K562 (cell line): ENCODE results near the gene FUT8. TPM values are rescaled to one million over a fixed set of nuclear protein-coding genes. Genes with fewer than 3 reads are reported as not detected.

ENCODE experiments used
- ATAC-seq: fragments of 200-7000 bp; cut with Tn5 transposase; 3 replicates; pipeline ENCODE4 v1.9.1; 2020; ENCODE audit warnings: moderate library complexity
- BruUV-seq: library from RNA; stranded (reverse); fragments of 400-500 nt; replicated peaks from 2 replicates; lab custom pipeline; 2021; lab: Mats Ljungman, UMichigan
- CTCF ChIA-PET: fragments of 300-600 bp; formaldehyde crosslinking; extraction: SDS; loops from one replicate; lab custom pipeline; 2021; ENCODE audit warnings: low intra/inter-chr PET ratio; lab: Yijun Ruan, JAX
- POLR2A ChIA-PET: fragments of 300-600, 350-650 bp; sonication (Branson Sonifier 250); formaldehyde crosslinking; extraction: SDS; loops from one replicate; lab custom pipeline; 2021; ENCODE audit warnings: antibody characterized with exemption, inconsistent platforms; lab: Yijun Ruan, JAX
- DNase-seq, 4 experiments: peaks; one replicate each; pipeline versions ENCODE4 v3.0.0 to v3.0.0-alpha.2; 2011 to 2018; ENCODE audit warnings: low spot score in 3 of 4, mixed read lengths in 3 of 4; ENCODE audit errors: extremely low read depth in 1 of 4
- FAIRE-seq: peaks from 2 replicates; lab custom pipeline; 2011; peaks lifted over from hg19 to GRCh38; lab: Jason Lieb, UNC
- H2AFZ ChIP-seq: 2 replicates; pipeline ENCODE4 v1.6.0; 2011; ENCODE audit warnings: low read depth, low read length, control low read depth, inconsistent platforms
- H3K27ac ChIP-seq: fragments of 200-600 bp; 3 replicates; pipeline ENCODE4 v1.8.0; 2011; ENCODE audit warnings: low read depth, mild to moderate bottlenecking, control low read depth, inconsistent platforms, low read length, moderate library complexity, mixed read lengths; ENCODE audit errors: extremely low read depth
- H3K27me3 ChIP-seq, 2 experiments: fragments of 300-600 bp in 1 of 2; 2 replicates in 1 of 2; 3 replicates in 1 of 2; pipeline versions ENCODE4 v1.6.0 to v1.8.0; 2011; ENCODE audit warnings: inconsistent platforms in 2 of 2, low read length in 2 of 2, mild to moderate bottlenecking in 1 of 2, mixed read lengths in 1 of 2, moderate library complexity in 1 of 2; ENCODE audit not compliant: control insufficient read depth in 2 of 2, insufficient read depth in 2 of 2
- H3K36me3 ChIP-seq: fragments of 300-600 bp; 3 replicates; pipeline ENCODE4 v1.8.0; 2011; ENCODE audit warnings: mild to moderate bottlenecking, low read length, inconsistent platforms; ENCODE audit not compliant: control insufficient read depth, insufficient read depth
- H3K4me1 ChIP-seq, 2 experiments: fragments of 200-600 bp in 1 of 2; replicated peaks in 1 of 2; 2 replicates in 1 of 2; 3 replicates in 1 of 2; pipeline versions ENCODE4 v1.5.1 to v1.8.0; 2011; ENCODE audit warnings: inconsistent platforms in 2 of 2, low read length in 2 of 2, mild to moderate bottlenecking in 1 of 2, mixed read lengths in 1 of 2, moderate library complexity in 1 of 2; ENCODE audit not compliant: control insufficient read depth in 2 of 2, insufficient read depth in 2 of 2
- H3K4me2 ChIP-seq: 2 replicates; pipeline ENCODE4 v1.6.1; 2011; ENCODE audit warnings: low read length, control low read depth, inconsistent platforms, mixed read lengths; ENCODE audit not compliant: insufficient read depth
- H3K4me3 ChIP-seq: fragments of 200-600 bp; sonication (generic), shearing (Covaris generic); 2 replicates; pipeline ENCODE4 v1.5.1; 2016; ENCODE audit warnings: control low read depth, inconsistent platforms
- H3K79me2 ChIP-seq: fragments of 200-600 bp; 3 replicates; pipeline ENCODE4 v1.8.0; 2011; ENCODE audit warnings: low read length, inconsistent platforms; ENCODE audit not compliant: control insufficient read depth, insufficient read depth
- H3K9ac ChIP-seq, 2 experiments: 2 replicates each; pipeline versions ENCODE4 v1.6.0 to v1.6.1; 2011; ENCODE audit warnings: low read depth in 2 of 2, low read length in 2 of 2, control low read depth in 1 of 2, inconsistent platforms in 1 of 2, mild to moderate bottlenecking in 1 of 2, mixed read lengths in 1 of 2; ENCODE audit not compliant: insufficient read depth in 1 of 2
- H3K9me1 ChIP-seq: one replicate; pipeline ENCODE4 v1.6.0; 2011; ENCODE audit warnings: inconsistent platforms, mild to moderate bottlenecking, low read length, moderate library complexity; ENCODE audit not compliant: control insufficient read depth, insufficient read depth
- H3K9me3 ChIP-seq: replicated peaks from 2 replicates; pipeline ENCODE4 v1.5.1; 2011; ENCODE audit warnings: low read depth, low read length, inconsistent platforms; ENCODE audit not compliant: control insufficient read depth, insufficient read depth
- H4K20me1 ChIP-seq: replicated peaks from 2 replicates; pipeline ENCODE4 v1.6.1; 2011; ENCODE audit warnings: low read length, inconsistent platforms, mixed read lengths; ENCODE audit not compliant: control insufficient read depth, insufficient read depth
- HCFC1 ChIP-seq: IDR thresholded peaks from 2 replicates; pipeline ENCODE4 v1.6.1; 2012; ENCODE audit warnings: low read depth, low read length, improper control_type of control experiment
- RCOR1 ChIP-seq, 2 experiments: IDR thresholded peaks; 2 replicates each; pipeline ENCODE4 v1.6.1; 2012; ENCODE audit warnings: low read depth in 2 of 2, low read length in 2 of 2, borderline replicate concordance in 1 of 2, improper control_type of control experiment in 1 of 2
- SMAD4 ChIP-seq: fragments of 250-450 bp; sonication (Bioruptor Pico); conservative IDR thresholded peaks from 2 replicates; pipeline ENCODE4 v1.8.0; 2021; ENCODE audit warnings: inconsistent platforms, mild to moderate bottlenecking, moderate library complexity
- SREBF1 ChIP-seq: fragments of 150-350 bp; IDR thresholded peaks from 2 replicates; pipeline ENCODE4 v1.6.1; 2014; ENCODE audit warnings: antibody characterized with exemption, low read depth, low read length, borderline replicate concordance
- ZBTB7A ChIP-seq: IDR thresholded peaks from 2 replicates; pipeline ENCODE4 v1.6.1; 2011; ENCODE audit warnings: low read depth, mild to moderate bottlenecking, low read length, moderate library complexity, borderline replicate concordance; ENCODE audit not compliant: control insufficient read depth
- ZHX1 ChIP-seq: fragments of 150-350 bp; conservative IDR thresholded peaks from 2 replicates; pipeline ENCODE4 v1.6.1; 2014; ENCODE audit warnings: low read length
- WGBS: fragments of 100-300 bp; shearing (Covaris generic); methylation state at CpG from one replicate; pipeline ENCODE4 v1.1.6; 2016; ENCODE audit warnings: low coverage, mixed read lengths; ENCODE audit not compliant: insufficient coverage; ENCODE audit errors: missing lambda C conversion rate; 5-methylcytosine and 5-hydroxymethylcytosine counted together
- in situ Hi-C: fragments of 300-500 bp; cut with MboI; formaldehyde crosslinking; loops from 4 replicates; pipeline ENCODE4 v1.15.0; 2018; ENCODE audit warnings: inconsistent platforms, mixed read lengths
- intact Hi-C: fragments of 100-400 bp; cut with micrococcal nuclease; formaldehyde crosslinking; loops from 2 replicates; pipeline ENCODE4 v1.14.2; 2022
- polyA plus RNA-seq, 8 experiments: library from polyadenylated mRNA; depleted of rRNA in 4 of 8; stranded (reverse) in 5 of 8; unstranded in 3 of 8; fragments of >200 nt; fragmentation: Nextera tagmentation in 2 of 8; fragmentation: Illumina TruSeq in 1 of 8; extraction: Ambion mirVana in 2 of 8; extraction: Trizol in 1 of 8; gene quantifications; 2 replicates each; pipeline versions ENCODE4 v1.2.1 to v1.2.3, GENCODE V29; 2011 to 2014; ENCODE audit warnings: inconsistent platforms in 1 of 8, missing spikeins in 1 of 8
- total RNA-seq, 7 experiments: library from RNA; depleted of rRNA in 6 of 7; stranded (reverse); fragments of >200 nt in 6 of 7; fragmentation: Illumina TruSeq in 2 of 7; extraction: Trizol in 2 of 7; gene quantifications; 2 replicates each; pipeline versions ENCODE4 v1.2.1 to v1.2.3, GENCODE V29; 2011 to 2021; ENCODE audit warnings: low replicate concordance in 1 of 7
- TF ChIP-seq, protein P1 (sequence below): sonication (generic); formaldehyde crosslinking; IDR thresholded peaks from 2 replicates; pipeline ENCODE4 v1.8.1; 2023; ENCODE audit warnings: mild to moderate bottlenecking, missing genetic modification reagents

The FUT8 gene
- total and polyA plus RNA-seq, 9 of the 15 experiments (the other 6 are each of a cell fraction or from before 2014, with no cell fraction given), result 4.1 to 15.2 (median 7.8) TPM

DNA sequence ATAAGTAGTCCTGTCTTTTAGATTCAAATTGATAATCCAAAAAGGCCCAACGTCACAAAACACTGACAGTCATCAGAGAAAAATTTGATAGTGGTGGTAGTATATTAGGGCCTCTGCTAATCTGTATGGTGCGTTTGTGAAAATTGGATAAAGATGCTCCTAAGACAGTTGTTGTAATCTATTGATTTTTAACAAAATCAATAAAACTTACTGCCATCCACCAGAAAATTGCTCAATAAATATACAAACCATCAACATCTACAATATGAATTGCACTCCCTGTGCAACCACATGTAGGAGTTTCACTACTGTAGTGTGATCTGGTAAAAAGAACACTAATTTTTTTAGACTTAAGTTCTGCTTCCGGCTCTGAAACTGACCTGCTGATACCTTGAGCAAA, 336.8 kb downstream of the FUT8 start (continued):
- TF ChIP-seq ZHX1, result no peak
- no peak for TF ChIP-seq RCOR1 (IDR thresholded peaks at IDR 0.05; ENCODE audit: borderline replicate concordance in 1 of 2, low read depth in 2 of 2, low read length in 2 of 2)
- no peak for TF ChIP-seq SREBF1
- TF ChIP-seq, protein P1, sequence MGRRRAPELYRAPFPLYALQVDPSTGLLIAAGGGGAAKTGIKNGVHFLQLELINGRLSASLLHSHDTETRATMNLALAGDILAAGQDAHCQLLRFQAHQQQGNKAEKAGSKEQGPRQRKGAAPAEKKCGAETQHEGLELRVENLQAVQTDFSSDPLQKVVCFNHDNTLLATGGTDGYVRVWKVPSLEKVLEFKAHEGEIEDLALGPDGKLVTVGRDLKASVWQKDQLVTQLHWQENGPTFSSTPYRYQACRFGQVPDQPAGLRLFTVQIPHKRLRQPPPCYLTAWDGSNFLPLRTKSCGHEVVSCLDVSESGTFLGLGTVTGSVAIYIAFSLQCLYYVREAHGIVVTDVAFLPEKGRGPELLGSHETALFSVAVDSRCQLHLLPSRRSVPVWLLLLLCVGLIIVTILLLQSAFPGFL (CRISPR knock-in tag), result no peak
- no peak for TF ChIP-seq SMAD4 (CRISPR knock-in tag)

- DNase-seq (no peak), FAIRE-seq (no peak), ATAC-seq (no peak)
- Histone ChIP-seq H3K27ac (no peak overlapping the region), H3K4me2 (no peak overlapping the region), H2AFZ (no peak overlapping the region), H3K9me1 (no peaks in the 10 kb centered on the region), H3K4me3 (no peak overlapping the region), H3K9ac (no peak overlapping the region), H3K4me1 (no peaks in the 10 kb centered on the region), H4K20me1 (no peaks in the 10 kb centered on the region), H3K36me3 (no peaks in the 10 kb centered on the region), H3K27me3 (no peaks in the 10 kb centered on the region; a peak in 1 of 5 replicates), H3K79me2 (no peaks in the 10 kb centered on the region), H3K9me3 (no peaks in the 10 kb centered on the region)
- ChIA-PET CTCF (no interaction called here), POLR2A (no interaction called here)
- intact Hi-C loops, result no loop called here
- in situ Hi-C loops, result no loop called here
- TF ChIP-seq HCFC1 (no peak), ZBTB7A (no peak)
- BruUV-seq, result no TSS peak
- WGBS, result 0% methylated on average over 1 of the region's 1 CpG
These were observed 338.4 kb downstream of the FUT8 start for GRCh38 chr14:65750906-65751305.
